ENCODE results near the gene TMEM229B.

DNA sequence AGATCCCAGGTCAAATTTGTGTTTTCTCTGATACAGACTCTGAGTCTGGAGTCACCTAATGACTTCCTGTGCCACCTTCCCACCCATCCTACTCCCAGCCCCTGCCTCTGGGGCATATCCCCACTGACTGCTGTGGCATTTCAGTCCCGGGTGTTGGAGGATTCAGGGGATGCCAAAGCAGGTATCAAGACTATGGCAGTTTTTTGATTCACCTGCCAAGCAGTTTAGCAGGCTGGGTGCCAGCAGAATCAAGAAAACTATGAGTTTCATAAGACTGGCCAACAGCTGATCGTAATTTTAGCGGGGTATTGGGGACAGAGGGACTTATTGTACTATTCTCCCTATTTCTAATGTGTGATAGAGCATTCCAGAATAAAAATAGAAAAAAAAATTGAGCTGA, 49.2 kb upstream of the TMEM229B start:
- TF ChIP-seq EZH2 (IDR thresholded peaks at IDR 0.05; ENCODE audit: borderline replicate concordance, low read depth, low read length, severe bottlenecking) = no peak
- TF ChIP-seq, protein P1, sequence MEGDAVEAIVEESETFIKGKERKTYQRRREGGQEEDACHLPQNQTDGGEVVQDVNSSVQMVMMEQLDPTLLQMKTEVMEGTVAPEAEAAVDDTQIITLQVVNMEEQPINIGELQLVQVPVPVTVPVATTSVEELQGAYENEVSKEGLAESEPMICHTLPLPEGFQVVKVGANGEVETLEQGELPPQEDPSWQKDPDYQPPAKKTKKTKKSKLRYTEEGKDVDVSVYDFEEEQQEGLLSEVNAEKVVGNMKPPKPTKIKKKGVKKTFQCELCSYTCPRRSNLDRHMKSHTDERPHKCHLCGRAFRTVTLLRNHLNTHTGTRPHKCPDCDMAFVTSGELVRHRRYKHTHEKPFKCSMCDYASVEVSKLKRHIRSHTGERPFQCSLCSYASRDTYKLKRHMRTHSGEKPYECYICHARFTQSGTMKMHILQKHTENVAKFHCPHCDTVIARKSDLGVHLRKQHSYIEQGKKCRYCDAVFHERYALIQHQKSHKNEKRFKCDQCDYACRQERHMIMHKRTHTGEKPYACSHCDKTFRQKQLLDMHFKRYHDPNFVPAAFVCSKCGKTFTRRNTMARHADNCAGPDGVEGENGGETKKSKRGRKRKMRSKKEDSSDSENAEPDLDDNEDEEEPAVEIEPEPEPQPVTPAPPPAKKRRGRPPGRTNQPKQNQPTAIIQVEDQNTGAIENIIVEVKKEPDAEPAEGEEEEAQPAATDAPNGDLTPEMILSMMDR (IDR thresholded peaks at IDR 0.05; ENCODE audit: borderline replicate concordance, extremely low read depth, low read length, poor library complexity, severe bottlenecking) = no peak

Measured in DND-41 (cell line).